ENCODE measurements around the gene PCDHB1.
"Not testable (repeated sequence)": the region's sequence is repeated elsewhere in the genome, so short reads cannot be mapped to it uniquely, and the experiment has no call there.

DNA sequence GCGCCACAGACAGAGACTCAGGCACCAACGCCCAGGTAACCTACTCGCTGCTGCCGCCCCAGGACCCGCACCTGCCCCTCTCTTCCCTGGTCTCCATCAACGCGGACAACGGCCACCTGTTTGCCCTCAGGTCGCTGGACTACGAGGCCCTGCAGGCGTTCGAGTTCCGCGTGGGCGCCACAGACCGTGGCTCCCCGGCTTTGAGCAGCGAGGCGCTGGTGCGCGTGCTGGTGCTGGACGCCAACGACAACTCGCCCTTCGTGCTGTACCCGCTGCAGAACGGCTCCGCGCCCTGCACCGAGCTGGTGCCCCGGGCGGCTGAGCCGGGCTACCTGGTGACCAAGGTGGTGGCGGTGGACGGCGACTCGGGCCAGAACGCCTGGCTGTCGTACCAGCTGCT, 50.9 kb downstream of the PCDHB1 start:
- TF ChIP-seq, protein P1, sequence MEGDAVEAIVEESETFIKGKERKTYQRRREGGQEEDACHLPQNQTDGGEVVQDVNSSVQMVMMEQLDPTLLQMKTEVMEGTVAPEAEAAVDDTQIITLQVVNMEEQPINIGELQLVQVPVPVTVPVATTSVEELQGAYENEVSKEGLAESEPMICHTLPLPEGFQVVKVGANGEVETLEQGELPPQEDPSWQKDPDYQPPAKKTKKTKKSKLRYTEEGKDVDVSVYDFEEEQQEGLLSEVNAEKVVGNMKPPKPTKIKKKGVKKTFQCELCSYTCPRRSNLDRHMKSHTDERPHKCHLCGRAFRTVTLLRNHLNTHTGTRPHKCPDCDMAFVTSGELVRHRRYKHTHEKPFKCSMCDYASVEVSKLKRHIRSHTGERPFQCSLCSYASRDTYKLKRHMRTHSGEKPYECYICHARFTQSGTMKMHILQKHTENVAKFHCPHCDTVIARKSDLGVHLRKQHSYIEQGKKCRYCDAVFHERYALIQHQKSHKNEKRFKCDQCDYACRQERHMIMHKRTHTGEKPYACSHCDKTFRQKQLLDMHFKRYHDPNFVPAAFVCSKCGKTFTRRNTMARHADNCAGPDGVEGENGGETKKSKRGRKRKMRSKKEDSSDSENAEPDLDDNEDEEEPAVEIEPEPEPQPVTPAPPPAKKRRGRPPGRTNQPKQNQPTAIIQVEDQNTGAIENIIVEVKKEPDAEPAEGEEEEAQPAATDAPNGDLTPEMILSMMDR (IDR thresholded peaks at IDR 0.05) = not testable (repeated sequence)
- TF ChIP-seq POLR2A (IDR thresholded peaks at IDR 0.05; ENCODE audit: low read depth); POLR2AphosphoS5 (IDR thresholded peaks at IDR 0.05): not testable (repeated sequence)
